ENCODE data around the gene DDX47. TPM values are rescaled to one million over a fixed set of nuclear protein-coding genes. Genes with fewer than 3 reads are reported as not detected.

The DDX47 gene
- total and polyA plus RNA-seq, 2 of the 13 experiments (the other 11 are each of a cell fraction or from before 2014, with no cell fraction given), result 48.5 to 78.7 TPM

DNA sequence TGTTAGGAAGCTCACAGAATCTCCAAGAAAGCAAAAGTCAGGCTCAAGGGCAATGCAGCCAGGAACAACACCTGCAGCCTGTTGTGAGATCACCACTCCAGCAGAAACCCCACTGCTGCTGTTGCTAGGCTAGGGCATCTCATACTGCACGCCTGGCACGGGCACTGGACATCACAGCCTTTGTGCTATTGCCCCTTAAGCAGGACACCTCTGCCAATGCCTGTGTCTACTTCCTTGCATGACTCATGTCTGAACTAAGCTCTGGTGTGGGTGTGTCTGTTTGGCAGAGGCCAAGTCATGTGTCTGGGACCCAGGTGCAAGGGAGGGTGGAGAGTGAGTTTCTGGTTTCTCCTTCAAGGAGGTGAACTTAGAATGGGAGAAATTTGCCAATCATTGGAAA lies 10.0 kb upstream of the DDX47 start (continued):
- TF ChIP-seq HNRNPLL (IDR thresholded peaks at IDR 0.05; ENCODE audit: low read depth, low read length, poor library complexity, severe bottlenecking) (no peak), ZBTB34 (CRISPR knock-in tag; IDR thresholded peaks at IDR 0.05) (no peak), TOE1 (CRISPR knock-in tag; IDR thresholded peaks at IDR 0.05) (no peak), ZSCAN9 (CRISPR knock-in tag; IDR thresholded peaks at IDR 0.05; ENCODE audit: borderline replicate concordance) (no peak), ZNF556 (CRISPR knock-in tag; IDR thresholded peaks at IDR 0.05; ENCODE audit: borderline replicate concordance) (no peak), ELF3 (CRISPR knock-in tag; IDR thresholded peaks at IDR 0.05) (0 out of 2 replicates have a peak, but pooled peaks have one; percentile 29), PHF20 (CRISPR knock-in tag; IDR thresholded peaks at IDR 0.05) (no peak), THAP11 (CRISPR knock-in tag; IDR thresholded peaks at IDR 0.05) (no peak), ZBTB37 (CRISPR knock-in tag; IDR thresholded peaks at IDR 0.05) (no peak)
- TF ChIP-seq, protein P1, sequence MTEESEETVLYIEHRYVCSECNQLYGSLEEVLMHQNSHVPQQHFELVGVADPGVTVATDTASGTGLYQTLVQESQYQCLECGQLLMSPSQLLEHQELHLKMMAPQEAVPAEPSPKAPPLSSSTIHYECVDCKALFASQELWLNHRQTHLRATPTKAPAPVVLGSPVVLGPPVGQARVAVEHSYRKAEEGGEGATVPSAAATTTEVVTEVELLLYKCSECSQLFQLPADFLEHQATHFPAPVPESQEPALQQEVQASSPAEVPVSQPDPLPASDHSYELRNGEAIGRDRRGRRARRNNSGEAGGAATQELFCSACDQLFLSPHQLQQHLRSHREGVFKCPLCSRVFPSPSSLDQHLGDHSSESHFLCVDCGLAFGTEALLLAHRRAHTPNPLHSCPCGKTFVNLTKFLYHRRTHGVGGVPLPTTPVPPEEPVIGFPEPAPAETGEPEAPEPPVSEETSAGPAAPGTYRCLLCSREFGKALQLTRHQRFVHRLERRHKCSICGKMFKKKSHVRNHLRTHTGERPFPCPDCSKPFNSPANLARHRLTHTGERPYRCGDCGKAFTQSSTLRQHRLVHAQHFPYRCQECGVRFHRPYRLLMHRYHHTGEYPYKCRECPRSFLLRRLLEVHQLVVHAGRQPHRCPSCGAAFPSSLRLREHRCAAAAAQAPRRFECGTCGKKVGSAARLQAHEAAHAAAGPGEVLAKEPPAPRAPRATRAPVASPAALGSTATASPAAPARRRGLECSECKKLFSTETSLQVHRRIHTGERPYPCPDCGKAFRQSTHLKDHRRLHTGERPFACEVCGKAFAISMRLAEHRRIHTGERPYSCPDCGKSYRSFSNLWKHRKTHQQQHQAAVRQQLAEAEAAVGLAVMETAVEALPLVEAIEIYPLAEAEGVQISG (CRISPR knock-in tag; IDR thresholded peaks at IDR 0.05), result no peak

All from HepG2 (cell line).